Thoracic aorta (tissue), 2 donors: ENCODE measurements around the gene NECTIN4. TPM values are rescaled to one million over a fixed set of nuclear protein-coding genes. Genes with fewer than 3 reads are reported as not detected.

ENCODE experiments used
- ATAC-seq: fragments of 150-250 bp; one replicate; pipeline ENCODE4 v1.8.0; 2017; ENCODE audit warnings: low read depth; ENCODE audit not compliant: insufficient number of reproducible peaks, low FRiP score
- DNase-seq: peaks from one replicate; pipeline ENCODE4 v3.0.0-alpha.2; 2020; ENCODE audit warnings: low spot score
- H3K27ac ChIP-seq, 2 donors: fragments of 200-600 bp; sonication (generic); 1 replicate in 1 of 2; 2 replicates in 1 of 2; pipeline ENCODE4 v1.5.1; 2016; ENCODE audit warnings: mild to moderate bottlenecking in 2 of 2, moderate library complexity in 2 of 2
- H3K27me3 ChIP-seq: fragments of 200-600 bp; sonication (generic); replicated peaks from 2 replicates; pipeline ENCODE4 v1.6.0; 2016; ENCODE audit warnings: mild to moderate bottlenecking; ENCODE audit not compliant: insufficient read depth
- H3K36me3 ChIP-seq: fragments of 200-600 bp; sonication (generic); one replicate; pipeline ENCODE4 v1.5.1; 2016
- H3K4me1 ChIP-seq, 2 donors: fragments of 200-600 bp; sonication (generic); 1 replicate in 1 of 2; 2 replicates in 1 of 2; pipeline versions ENCODE4 v1.5.1 to v1.6.0; 2016; ENCODE audit warnings: low read depth in 2 of 2, mild to moderate bottlenecking in 1 of 2; ENCODE audit not compliant: control insufficient read depth in 1 of 2
- H3K4me3 ChIP-seq: fragments of 200-600 bp; sonication (generic); 2 replicates; pipeline ENCODE4 v1.5.1; 2016; ENCODE audit warnings: mild to moderate bottlenecking
- H3K9me3 ChIP-seq: fragments of 200-600 bp; sonication (generic); 2 replicates; pipeline ENCODE4 v1.5.1; 2016
- CTCF ChIP-seq: fragments of 200-600 bp; sonication (generic); IDR thresholded peaks from one replicate; pipeline ENCODE4 v1.5.1; 2019; ENCODE audit warnings: antibody characterized with exemption
- total RNA-seq, 2 donors: library from RNA; depleted of rRNA; stranded (reverse); fragments of >200 nt; gene quantifications; one replicate each; pipeline versions ENCODE4 v1.1.0 to v1.2.3, GENCODE V29; 2016

The NECTIN4 gene
- total RNA-seq, 2 donors from 2014 or later: 0.14 TPM; not detected in 1

GRCh38 chr1:161096015-161096414 lies 6.7 kb upstream of the NECTIN4 start:
- no peaks in the 10 kb centered on the region for H3K27me3 ChIP-seq
- H3K4me1 ChIP-seq: peaks cover 2 to 21% of the 10 kb centered on the region in 2 donors
- H3K27ac ChIP-seq: no peak overlapping the region

GRCh38 chr1:161095230-161095629 lies 5.9 kb upstream of the NECTIN4 start:
- H3K27ac ChIP-seq: no peak overlapping the region
- H3K4me3 ChIP-seq: no peak overlapping the region
- H3K27me3 ChIP-seq: no peaks in the 10 kb centered on the region
- no peak for DNase-seq
- no peak for TF ChIP-seq CTCF
- peaks cover 2 to 21% of the 10 kb centered on the region in 2 donors for H3K4me1 ChIP-seq
- no peaks in the 10 kb centered on the region for H3K9me3 ChIP-seq
- no peak for ATAC-seq
- no peaks in the 10 kb centered on the region for H3K36me3 ChIP-seq

More at GRCh38 chr1:161096015-161096414, 6.7 kb upstream of the NECTIN4 start:
- ATAC-seq (no peak), DNase-seq (no peak)
- TF ChIP-seq CTCF: no peak
- Histone ChIP-seq H3K9me3 (no peaks in the 10 kb centered on the region), H3K36me3 (no peaks in the 10 kb centered on the region), H3K4me3 (no peak overlapping the region)

- Histone ChIP-seq H3K27me3 (no peaks in the 10 kb centered on the region), H3K4me1 (peaks cover 2 to 21% of the 10 kb centered on the region in 2 donors), H3K36me3 (no peaks in the 10 kb centered on the region), H3K4me3 (no peak overlapping the region), H3K27ac (no peak overlapping the region), H3K9me3 (no peaks in the 10 kb centered on the region)
- TF ChIP-seq CTCF: no peak
- no peak for ATAC-seq
- DNase-seq: no peak
These were observed 5.1 kb upstream of the NECTIN4 start for GRCh38 chr1:161094481-161094880.

GRCh38 chr1:161092621-161093028 lies 3.3 kb upstream of the NECTIN4 start:
- H3K36me3 ChIP-seq: no peaks in the 10 kb centered on the region
- no peaks in the 10 kb centered on the region for H3K27me3 ChIP-seq
- DNase-seq: no peak
- H3K27ac ChIP-seq: no peak overlapping the region
- H3K9me3 ChIP-seq: no peaks in the 10 kb centered on the region
- no peak overlapping the region for H3K4me3 ChIP-seq
- peaks cover 2 to 10% of the 10 kb centered on the region in 2 donors for H3K4me1 ChIP-seq
- no peak for TF ChIP-seq CTCF
- no peak for ATAC-seq

- no peak for DNase-seq
- no peak for TF ChIP-seq CTCF
These were observed 2.6 kb upstream of the NECTIN4 start for GRCh38 chr1:161091796-161092507.

More at GRCh38 chr1:161091796-161092507, 2.6 kb upstream of the NECTIN4 start:
- Histone ChIP-seq H3K36me3 (no peaks in the 10 kb centered on the region), H3K27ac (no peak overlapping the region), H3K9me3 (no peaks in the 10 kb centered on the region), H3K27me3 (no peaks in the 10 kb centered on the region), H3K4me3 (no peak overlapping the region), H3K4me1 (peaks cover 0 to 3% of the 10 kb centered on the region in 2 donors)
- ATAC-seq: no peak
